GM12873 (cell line): ENCODE results near the gene ZNF148.

Experiments
- TF ChIP-seq, protein P1 (sequence below): IDR thresholded peaks from 2 replicates; pipeline ENCODE4 v1.5.1; 2012; ENCODE audit warnings: low read depth, mild to moderate bottlenecking, moderate library complexity, low read length, control low read depth; ENCODE audit not compliant: insufficient read depth; ENCODE audit errors: missing control alignments

Gene ZNF148

DNA sequence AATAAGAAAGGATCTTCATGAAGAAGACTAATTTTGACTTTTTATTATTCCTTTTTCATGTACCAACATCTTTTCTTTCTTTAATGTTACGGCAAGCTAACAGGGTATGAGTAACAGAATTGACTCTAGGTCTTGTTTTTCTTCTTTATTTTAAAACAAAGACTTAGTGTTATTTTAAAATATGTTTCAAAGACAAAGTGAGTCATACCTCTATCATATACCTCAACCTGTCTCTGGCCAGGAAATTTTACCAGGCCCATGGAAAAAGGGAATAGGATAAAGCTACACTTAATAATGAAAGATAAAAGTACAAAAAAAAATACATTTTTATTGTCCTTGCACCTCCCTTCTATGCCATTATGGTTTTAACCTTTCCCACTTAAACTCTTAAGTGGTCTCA lies 57.4 kb downstream of the ZNF148 start:
- TF ChIP-seq, protein P1, sequence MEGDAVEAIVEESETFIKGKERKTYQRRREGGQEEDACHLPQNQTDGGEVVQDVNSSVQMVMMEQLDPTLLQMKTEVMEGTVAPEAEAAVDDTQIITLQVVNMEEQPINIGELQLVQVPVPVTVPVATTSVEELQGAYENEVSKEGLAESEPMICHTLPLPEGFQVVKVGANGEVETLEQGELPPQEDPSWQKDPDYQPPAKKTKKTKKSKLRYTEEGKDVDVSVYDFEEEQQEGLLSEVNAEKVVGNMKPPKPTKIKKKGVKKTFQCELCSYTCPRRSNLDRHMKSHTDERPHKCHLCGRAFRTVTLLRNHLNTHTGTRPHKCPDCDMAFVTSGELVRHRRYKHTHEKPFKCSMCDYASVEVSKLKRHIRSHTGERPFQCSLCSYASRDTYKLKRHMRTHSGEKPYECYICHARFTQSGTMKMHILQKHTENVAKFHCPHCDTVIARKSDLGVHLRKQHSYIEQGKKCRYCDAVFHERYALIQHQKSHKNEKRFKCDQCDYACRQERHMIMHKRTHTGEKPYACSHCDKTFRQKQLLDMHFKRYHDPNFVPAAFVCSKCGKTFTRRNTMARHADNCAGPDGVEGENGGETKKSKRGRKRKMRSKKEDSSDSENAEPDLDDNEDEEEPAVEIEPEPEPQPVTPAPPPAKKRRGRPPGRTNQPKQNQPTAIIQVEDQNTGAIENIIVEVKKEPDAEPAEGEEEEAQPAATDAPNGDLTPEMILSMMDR = no peak

DNA sequence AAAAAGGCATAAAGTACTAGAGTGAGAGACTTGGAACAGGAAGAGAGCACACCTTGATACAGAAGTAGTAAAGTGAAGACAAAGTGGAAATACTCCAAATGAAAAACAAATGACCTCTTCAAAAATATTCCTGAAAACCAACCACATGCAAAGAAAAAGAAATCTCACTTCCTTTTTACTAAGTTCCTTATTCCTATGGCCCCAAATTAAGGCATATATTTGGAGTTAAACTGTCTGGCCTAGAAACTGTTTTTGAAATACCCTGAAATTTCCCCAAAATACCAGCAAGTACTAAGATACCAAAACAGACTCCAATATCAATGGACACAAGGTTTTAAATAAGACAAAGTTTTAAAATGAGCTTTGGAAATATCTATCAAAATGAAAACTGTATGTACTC lies 58.2 kb downstream of the ZNF148 start:
- TF ChIP-seq, protein P1 = no peak

DNA sequence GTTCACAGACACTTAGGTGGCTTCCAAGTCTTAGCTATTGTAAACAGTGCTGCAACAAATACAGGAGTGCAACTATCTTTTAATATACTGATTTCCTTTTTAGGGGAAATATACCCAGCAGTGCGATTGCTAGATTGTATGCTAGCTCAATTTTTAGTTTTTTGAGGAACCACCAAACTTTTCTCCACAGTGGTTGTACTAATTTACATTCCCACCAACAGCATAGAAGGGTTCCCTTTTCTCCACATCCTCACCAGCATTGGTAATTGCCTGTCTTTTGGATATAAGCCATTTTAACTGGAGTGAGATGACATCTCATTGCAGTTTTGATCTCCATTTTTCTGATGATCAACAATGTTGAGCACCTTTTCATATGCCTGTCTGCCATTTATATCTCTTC lies 58.9 kb downstream of the ZNF148 start:
- TF ChIP-seq, protein P1 = no peak

DNA sequence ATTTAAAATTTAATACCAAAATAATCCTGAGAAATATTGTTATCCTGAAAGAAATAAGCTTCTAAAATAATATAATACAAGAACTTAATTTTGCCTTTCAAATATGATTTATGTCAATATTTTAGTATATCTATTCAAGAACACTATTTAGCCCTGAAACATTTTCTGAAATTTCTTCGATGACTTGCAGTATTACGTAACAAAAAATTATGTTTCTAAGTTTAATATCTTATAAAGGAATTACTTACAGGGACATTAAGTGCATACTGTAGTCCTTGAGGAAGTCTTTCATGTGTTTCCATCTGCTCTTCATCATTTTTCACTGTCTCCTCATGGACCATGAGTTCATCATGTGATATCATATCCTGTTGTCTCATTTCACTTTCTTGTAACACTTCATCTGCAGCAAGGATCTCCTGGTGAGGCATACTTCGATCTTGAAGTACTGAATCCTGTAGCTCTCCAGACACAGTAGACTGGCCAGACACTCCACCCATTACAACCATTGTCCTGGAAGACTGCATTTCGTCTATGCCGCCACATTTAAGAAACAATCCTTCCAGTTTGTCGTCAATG lies 62.0 kb downstream of the ZNF148 start:
- TF ChIP-seq, protein P1 = no peak

DNA sequence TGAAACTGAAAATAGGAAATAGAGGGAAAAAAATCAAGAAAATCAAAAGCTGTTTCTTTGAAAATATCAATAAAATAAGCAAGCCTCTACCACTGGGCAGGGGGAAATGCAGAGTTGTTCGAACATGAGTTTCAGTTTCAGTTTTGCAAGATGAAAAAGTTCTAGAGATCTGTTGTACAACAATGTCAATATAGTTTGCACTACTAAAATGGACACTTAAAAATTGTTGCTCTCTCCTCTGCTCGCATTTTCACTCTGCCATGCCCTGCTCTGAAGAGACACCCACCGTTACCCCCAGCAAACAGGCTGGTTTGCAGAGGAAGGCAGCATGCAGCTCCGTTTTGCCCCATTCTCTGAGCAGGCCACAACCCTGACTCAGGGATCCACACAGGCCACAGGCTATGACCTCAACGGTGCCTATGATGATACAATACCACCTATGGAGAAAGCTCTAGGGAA lies 64.5 kb downstream of the ZNF148 start:
- TF ChIP-seq, protein P1 = no peak

DNA sequence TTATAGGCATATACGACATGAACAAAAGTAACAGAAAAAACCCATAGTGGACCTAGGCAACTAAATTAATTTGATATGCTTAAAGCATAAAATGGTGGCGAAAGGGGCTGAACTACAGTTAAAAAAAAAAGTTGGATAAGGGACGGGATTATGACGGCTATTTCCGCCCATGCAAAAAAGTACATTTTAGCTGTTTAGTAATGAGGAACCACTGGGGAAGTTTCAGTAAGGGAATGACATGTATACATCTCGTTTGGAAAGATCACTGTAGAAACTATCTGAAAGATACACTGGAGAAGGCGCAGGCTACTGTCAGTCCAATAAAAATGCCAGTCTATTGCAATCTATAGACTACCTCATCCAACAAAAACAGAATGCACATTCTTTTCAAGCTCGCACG lies 65.6 kb downstream of the ZNF148 start:
- TF ChIP-seq, protein P1 = no peak

DNA sequence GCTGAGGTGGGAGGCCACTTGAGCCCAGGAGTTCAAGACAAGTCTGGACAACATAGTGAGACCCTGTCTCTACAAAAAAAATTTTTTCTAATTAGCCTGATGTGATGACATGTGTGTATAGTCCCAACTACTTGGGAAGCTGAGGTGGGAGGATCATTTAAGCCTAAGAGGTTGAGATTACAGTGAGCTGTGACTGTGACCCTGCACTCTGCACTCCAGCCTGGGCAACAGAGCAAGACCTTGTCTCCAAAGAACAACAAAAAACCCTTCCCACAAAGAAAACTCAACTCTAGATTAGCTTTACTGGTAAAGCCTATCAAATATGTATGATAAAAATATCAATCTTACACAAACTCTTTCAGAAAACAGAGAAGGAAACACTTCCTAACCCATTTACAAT lies 68.5 kb downstream of the ZNF148 start:
- TF ChIP-seq, protein P1 = no peak
